Endodermal cell (in vitro differentiated cells): ENCODE results near the gene GPC3. TPM values are rescaled to one million over a fixed set of nuclear protein-coding genes. Genes with fewer than 3 reads are reported as not detected.

Experiments used
- DNase-seq: peaks from one replicate; pipeline ENCODE4 v3.0.0-alpha.2; 2017
- H3K27ac ChIP-seq: 2 replicates; pipeline ENCODE4 v1.5.1; 2013; ENCODE audit warnings: mild to moderate bottlenecking, low read depth, low read length, moderate library complexity
- H3K27me3 ChIP-seq: 2 replicates; pipeline ENCODE4 v1.6.1; 2013; ENCODE audit warnings: mild to moderate bottlenecking, low read length, moderate library complexity; ENCODE audit not compliant: insufficient read depth, control insufficient read depth, poor library complexity, severe bottlenecking
- H3K36me3 ChIP-seq: 2 replicates; pipeline ENCODE4 v1.7.0; 2013; ENCODE audit warnings: mild to moderate bottlenecking, low read length, moderate library complexity; ENCODE audit not compliant: control insufficient read depth, insufficient read depth
- H3K4me1 ChIP-seq: one replicate; pipeline ENCODE4 v1.7.0; 2013; ENCODE audit warnings: low read length; ENCODE audit not compliant: control insufficient read depth, insufficient read depth
- H3K4me3 ChIP-seq: 2 replicates; pipeline ENCODE4 v1.5.1; 2013; ENCODE audit warnings: mild to moderate bottlenecking, low read length, moderate library complexity
- H3K9ac ChIP-seq: 2 replicates; pipeline ENCODE4 v1.6.1; 2013; ENCODE audit warnings: mild to moderate bottlenecking, low read length, moderate library complexity; ENCODE audit not compliant: poor library complexity, severe bottlenecking; ENCODE audit errors: extremely low read depth
- H3K9me3 ChIP-seq: 2 replicates; pipeline ENCODE4 v1.6.1; 2013; ENCODE audit warnings: mild to moderate bottlenecking, low read length, moderate library complexity; ENCODE audit not compliant: control insufficient read depth
- H3K27ac Mint-ChIP-seq: 2 replicates; pipeline ENCODE4 v1.8.0; 2020; ENCODE audit warnings: mixed read lengths
- H3K27me3 Mint-ChIP-seq: 2 replicates; pipeline ENCODE4 v1.8.0; 2021; ENCODE audit warnings: mild to moderate bottlenecking, mixed read lengths; ENCODE audit not compliant: insufficient read depth
- H3K36me3 Mint-ChIP-seq: 2 replicates; pipeline ENCODE4 v1.8.0; 2020; ENCODE audit warnings: low read depth, mixed read lengths
- H3K4me1 Mint-ChIP-seq: 2 replicates; pipeline ENCODE4 v1.8.0; 2020; ENCODE audit warnings: mixed read lengths
- H3K4me3 Mint-ChIP-seq: 2 replicates; pipeline ENCODE4 v1.8.0; 2020; ENCODE audit warnings: mild to moderate bottlenecking, moderate library complexity, mixed read lengths
- H3K9me3 Mint-ChIP-seq: 2 replicates; pipeline ENCODE4 v1.8.0; 2020; ENCODE audit warnings: mild to moderate bottlenecking, mixed read lengths
- WGBS, 2 experiments: methylation state at CpG; one replicate each; pipeline versions ENCODE4 v1.1.5 to v1.1.7; 2013; ENCODE audit warnings: missing lambda C conversion rate in 2 of 2, mixed read lengths in 1 of 2; ENCODE audit not compliant: insufficient coverage in 1 of 2, insufficient read length in 1 of 2; 5-methylcytosine and 5-hydroxymethylcytosine counted together
- total RNA-seq, 2 donors: library from RNA; stranded (reverse); fragmentation: NEBNext Ultra II Directional in 1 of 2; extraction: Animal tissue kit (Norgen Biotek cat#: 25700) in 1 of 2; gene quantifications; 2 replicates in 1 of 2; 3 replicates in 1 of 2; pipeline ENCODE4 v1.2.1, GENCODE V29; 2021
- TF ChIP-seq, protein P1 (sequence below): fragments of 200-600 bp; sonication (generic); conservative IDR thresholded peaks from 2 replicates; pipeline ENCODE4 v1.5.0; 2021; ENCODE audit warnings: antibody characterized with exemption, mild to moderate bottlenecking

GPC3 gene
- total RNA-seq, 2 donors from 2014 or later = 39.5 to 125 TPM

DNA sequence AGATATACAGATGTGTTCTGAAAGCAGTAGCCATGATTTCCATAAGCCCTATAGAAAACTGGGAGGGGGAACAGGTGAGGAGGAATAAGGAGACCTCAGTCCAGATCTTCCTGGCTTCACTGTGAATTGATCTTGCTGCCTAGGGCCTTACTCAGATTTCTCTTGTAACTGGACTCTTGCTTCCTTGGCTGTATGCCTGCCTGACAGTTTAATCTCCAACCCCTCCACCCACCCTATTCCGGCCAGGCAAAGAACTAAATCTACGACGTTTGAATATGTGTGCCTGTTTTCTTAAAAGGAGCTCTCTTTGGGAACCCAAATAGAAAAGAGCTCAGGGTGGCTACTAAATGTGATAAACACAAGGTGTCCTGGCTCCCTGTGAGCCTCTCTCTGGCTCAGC is 173.0 kb downstream of the GPC3 start:
- H3K36me3 ChIP-seq = no peaks in the 10 kb centered on the region
- no peaks in the 10 kb centered on the region for H3K27me3 Mint-ChIP-seq
- H3K4me1 ChIP-seq = no peaks in the 10 kb centered on the region
- H3K4me3 Mint-ChIP-seq = no peak overlapping the region
- no peak overlapping the region for H3K4me3 ChIP-seq
- H3K9me3 Mint-ChIP-seq = no peaks in the 10 kb centered on the region
- peak overlapping the region; percentile 28 for H3K27ac Mint-ChIP-seq
- H3K9me3 ChIP-seq = no peaks in the 10 kb centered on the region
- no peaks in the 10 kb centered on the region for H3K27me3 ChIP-seq
- no peak overlapping the region for H3K9ac ChIP-seq
- 61% methylated on average over 3 of the region's 3 CpGs; no CpG with 5 or more reads in 1 of the 2 experiments for WGBS, 2 experiments
- peaks cover 2% of the 10 kb centered on the region for H3K36me3 Mint-ChIP-seq
- H3K27ac ChIP-seq = no peak overlapping the region
- TF ChIP-seq, protein P1, sequence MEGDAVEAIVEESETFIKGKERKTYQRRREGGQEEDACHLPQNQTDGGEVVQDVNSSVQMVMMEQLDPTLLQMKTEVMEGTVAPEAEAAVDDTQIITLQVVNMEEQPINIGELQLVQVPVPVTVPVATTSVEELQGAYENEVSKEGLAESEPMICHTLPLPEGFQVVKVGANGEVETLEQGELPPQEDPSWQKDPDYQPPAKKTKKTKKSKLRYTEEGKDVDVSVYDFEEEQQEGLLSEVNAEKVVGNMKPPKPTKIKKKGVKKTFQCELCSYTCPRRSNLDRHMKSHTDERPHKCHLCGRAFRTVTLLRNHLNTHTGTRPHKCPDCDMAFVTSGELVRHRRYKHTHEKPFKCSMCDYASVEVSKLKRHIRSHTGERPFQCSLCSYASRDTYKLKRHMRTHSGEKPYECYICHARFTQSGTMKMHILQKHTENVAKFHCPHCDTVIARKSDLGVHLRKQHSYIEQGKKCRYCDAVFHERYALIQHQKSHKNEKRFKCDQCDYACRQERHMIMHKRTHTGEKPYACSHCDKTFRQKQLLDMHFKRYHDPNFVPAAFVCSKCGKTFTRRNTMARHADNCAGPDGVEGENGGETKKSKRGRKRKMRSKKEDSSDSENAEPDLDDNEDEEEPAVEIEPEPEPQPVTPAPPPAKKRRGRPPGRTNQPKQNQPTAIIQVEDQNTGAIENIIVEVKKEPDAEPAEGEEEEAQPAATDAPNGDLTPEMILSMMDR = no peak
- H3K4me1 Mint-ChIP-seq = peaks cover 27% of the 10 kb centered on the region
- no peak for DNase-seq

DNA sequence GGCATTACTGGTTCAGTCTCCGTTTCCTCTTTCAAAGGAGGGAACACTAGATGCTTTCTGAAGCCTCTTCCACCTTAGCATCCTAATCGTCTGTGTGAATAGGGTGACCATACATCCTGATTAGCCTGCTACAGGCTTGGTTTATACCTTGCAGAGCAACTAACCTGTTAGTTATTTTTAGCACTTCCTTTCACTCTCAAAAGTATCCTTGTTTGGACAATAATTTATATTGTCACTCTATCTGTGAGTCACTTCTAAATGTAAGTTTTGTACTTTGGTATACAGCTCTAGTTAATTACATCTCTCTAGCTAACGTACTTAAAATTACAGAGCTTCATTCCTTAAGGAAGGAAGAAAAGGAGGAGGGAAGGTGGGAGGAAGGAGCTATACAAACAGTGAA is 174.5 kb downstream of the GPC3 start:
- H3K36me3 ChIP-seq = no peaks in the 10 kb centered on the region
- Mint-ChIP-seq H3K4me1 (peaks cover 19% of the 10 kb centered on the region), H3K27ac (no peak overlapping the region), H3K4me3 (no peak overlapping the region), H3K36me3 (peaks cover 10% of the 10 kb centered on the region), H3K27me3 (no peaks in the 10 kb centered on the region), H3K9me3 (peaks cover 5% of the 10 kb centered on the region)
- TF ChIP-seq, protein P1 = no peak
- H3K27ac ChIP-seq = no peak overlapping the region
- H3K9ac ChIP-seq = no peak overlapping the region
- no peaks in the 10 kb centered on the region for H3K9me3 ChIP-seq
- 83% methylated on average over 2 of the region's 3 CpGs; no CpG with 5 or more reads in 1 of the 2 experiments for WGBS, 2 experiments
- no peaks in the 10 kb centered on the region for H3K4me1 ChIP-seq
- no peak for DNase-seq
- no peaks in the 10 kb centered on the region for H3K27me3 ChIP-seq
- no peak overlapping the region for H3K4me3 ChIP-seq

DNA sequence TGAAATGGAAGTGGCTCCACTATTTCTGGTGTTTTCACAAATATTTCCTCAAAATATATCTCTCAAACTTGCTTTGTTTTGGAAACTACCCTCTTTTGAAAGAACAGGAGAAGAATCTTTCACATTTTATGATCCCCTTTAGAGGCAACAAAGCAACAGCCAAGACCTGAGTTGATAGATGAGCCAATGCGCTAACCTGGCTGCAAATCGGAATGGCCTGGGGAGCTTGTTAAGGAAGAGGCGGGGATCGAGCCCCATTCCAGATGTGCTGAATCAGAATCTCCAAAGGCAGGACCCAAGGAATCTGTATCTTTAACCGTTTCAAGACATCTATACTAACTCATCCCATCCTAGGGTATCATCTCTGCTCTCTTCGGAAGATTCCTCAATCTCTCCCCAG is 181.3 kb downstream of the GPC3 start:
- Histone ChIP-seq H3K4me1 (no peaks in the 10 kb centered on the region), H3K9me3 (no peaks in the 10 kb centered on the region), H3K4me3 (no peak overlapping the region), H3K27me3 (no peaks in the 10 kb centered on the region), H3K36me3 (no peaks in the 10 kb centered on the region), H3K27ac (no peak overlapping the region), H3K9ac (no peak overlapping the region)
- H3K36me3 Mint-ChIP-seq = peaks cover 7% of the 10 kb centered on the region
- peaks cover 5% of the 10 kb centered on the region for H3K9me3 Mint-ChIP-seq
- H3K27me3 Mint-ChIP-seq = no peaks in the 10 kb centered on the region
- H3K4me1 Mint-ChIP-seq = no peaks in the 10 kb centered on the region
- no peak overlapping the region for H3K27ac Mint-ChIP-seq
- WGBS, 2 experiments = 43 to 95% methylated on average over 1 to 6 of the region's 6 CpGs
- no peak for DNase-seq
- H3K4me3 Mint-ChIP-seq = no peak overlapping the region
- TF ChIP-seq, protein P1 = no peak
